Activated T-helper 17 cell treated with anti-CD3 and anti-CD28 coated beads, Interleukin-2, amount 50 U/mL, for 72 hours (primary cell): ENCODE results near the gene PPP1R12A. TPM values are rescaled to one million over a fixed set of nuclear protein-coding genes. Genes with fewer than 3 reads are reported as not detected.
"Not testable (repeated sequence)": the region's sequence is repeated elsewhere in the genome, so short reads cannot be mapped to it uniquely, and the experiment has no call there.

Experiments used
- ATAC-seq: fragments of 150-1000 bp; cut with Tn5 transposase; replicated peaks from 2 replicates; pipeline ENCODE4 v1.10.0; 2021; ENCODE audit warnings: mild to moderate bottlenecking, moderate library complexity
- H3K27ac Mint-ChIP-seq: one replicate; pipeline ENCODE4 v1.8.0; 2022; ENCODE audit warnings: mixed read lengths
- H3K27me3 Mint-ChIP-seq: one replicate; pipeline ENCODE4 v1.8.0; 2022; ENCODE audit warnings: mixed read lengths
- H3K36me3 Mint-ChIP-seq: one replicate; pipeline ENCODE4 v1.8.0; 2022; ENCODE audit warnings: low read depth, mild to moderate bottlenecking, mixed read lengths
- H3K4me1 Mint-ChIP-seq: one replicate; pipeline ENCODE4 v1.8.0; 2022; ENCODE audit warnings: mixed read lengths
- H3K4me3 Mint-ChIP-seq: one replicate; pipeline ENCODE4 v1.8.0; 2022; ENCODE audit warnings: mild to moderate bottlenecking, mixed read lengths
- H3K9me3 Mint-ChIP-seq: one replicate; pipeline ENCODE4 v1.8.0; 2022; ENCODE audit warnings: mixed read lengths
- total RNA-seq, 2 donors: library from RNA; stranded (reverse); gene quantifications; one replicate each; pipeline ENCODE4 v1.2.3, GENCODE V29; 2022

Gene PPP1R12A
- total RNA-seq, 2 donors from 2014 or later, result 90.7 to 92.5 TPM

GRCh38 chr12:79891506-79892162 lies 43.3 kb downstream of the PPP1R12A start:
- H3K4me3 Mint-ChIP-seq, result no peak overlapping the region
- no peak overlapping the region for H3K27ac Mint-ChIP-seq
- no peaks in the 10 kb centered on the region for H3K36me3 Mint-ChIP-seq
- no peaks in the 10 kb centered on the region for H3K27me3 Mint-ChIP-seq
- peaks cover 33% of the 10 kb centered on the region for H3K4me1 Mint-ChIP-seq
- ATAC-seq, result peak; percentile 54
- H3K9me3 Mint-ChIP-seq, result no peaks in the 10 kb centered on the region

- Mint-ChIP-seq H3K36me3 (no peaks in the 10 kb centered on the region), H3K4me1 (peaks cover 41% of the 10 kb centered on the region), H3K27ac (peak overlapping the region; percentile 37), H3K4me3 (no peak overlapping the region), H3K9me3 (no peaks in the 10 kb centered on the region), H3K27me3 (no peaks in the 10 kb centered on the region)
- no peak for ATAC-seq
Observed at GRCh38 chr12:79887890-79888289, 47.0 kb downstream of the PPP1R12A start.

- H3K36me3 Mint-ChIP-seq, result no peaks in the 10 kb centered on the region
- no peak overlapping the region for H3K4me3 Mint-ChIP-seq
- no peaks in the 10 kb centered on the region for H3K27me3 Mint-ChIP-seq
- no peaks in the 10 kb centered on the region for H3K9me3 Mint-ChIP-seq
- ATAC-seq, result peak; percentile 82
- H3K27ac Mint-ChIP-seq, result no peak overlapping the region
- peaks cover 48% of the 10 kb centered on the region for H3K4me1 Mint-ChIP-seq
Observed at GRCh38 chr12:79886917-79887519, 47.9 kb downstream of the PPP1R12A start.

- H3K27ac Mint-ChIP-seq, result no peak overlapping the region
- H3K27me3 Mint-ChIP-seq, result no peaks in the 10 kb centered on the region
- ATAC-seq, result no peak
- H3K4me1 Mint-ChIP-seq, result peaks cover 56% of the 10 kb centered on the region
- no peaks in the 10 kb centered on the region for H3K36me3 Mint-ChIP-seq
- no peaks in the 10 kb centered on the region for H3K9me3 Mint-ChIP-seq
- no peak overlapping the region for H3K4me3 Mint-ChIP-seq
Observed at GRCh38 chr12:79885911-79886490, 48.9 kb downstream of the PPP1R12A start.

- Mint-ChIP-seq H3K4me3 (no peak overlapping the region), H3K36me3 (no peaks in the 10 kb centered on the region), H3K9me3 (no peaks in the 10 kb centered on the region), H3K27ac (no peak overlapping the region), H3K27me3 (no peaks in the 10 kb centered on the region), H3K4me1 (peaks cover 61% of the 10 kb centered on the region)
- no peak for ATAC-seq
Observed at GRCh38 chr12:79884401-79885006, 50.4 kb downstream of the PPP1R12A start.

- Mint-ChIP-seq H3K27ac (no peak overlapping the region), H3K27me3 (no peaks in the 10 kb centered on the region), H3K4me3 (peak overlapping the region; percentile 27), H3K9me3 (no peaks in the 10 kb centered on the region), H3K4me1 (peaks cover 54% of the 10 kb centered on the region), H3K36me3 (no peaks in the 10 kb centered on the region)
- peak; percentile 83 for ATAC-seq
Observed at GRCh38 chr12:79883216-79883615, 51.7 kb downstream of the PPP1R12A start.

GRCh38 chr12:79881351-79881750 lies 53.5 kb downstream of the PPP1R12A start:
- H3K4me3 Mint-ChIP-seq, result no peak overlapping the region
- peak; percentile 50 for ATAC-seq
- H3K27me3 Mint-ChIP-seq, result no peaks in the 10 kb centered on the region
- peaks cover 46% of the 10 kb centered on the region for H3K4me1 Mint-ChIP-seq
- H3K9me3 Mint-ChIP-seq, result no peaks in the 10 kb centered on the region
- H3K27ac Mint-ChIP-seq, result no peak overlapping the region
- no peaks in the 10 kb centered on the region for H3K36me3 Mint-ChIP-seq

GRCh38 chr12:79878506-79878905 lies 56.4 kb downstream of the PPP1R12A start:
- not testable (repeated sequence) for ATAC-seq, H3K9me3 Mint-ChIP-seq, H3K4me3 Mint-ChIP-seq, H3K27me3 Mint-ChIP-seq
- Mint-ChIP-seq H3K27ac (peak overlapping the region; percentile 41), H3K36me3 (peaks cover 11% of the 10 kb centered on the region), H3K4me1 (peaks cover 54% of the 10 kb centered on the region)

GRCh38 chr12:79877246-79877645 lies 57.7 kb downstream of the PPP1R12A start:
- ATAC-seq, result no peak
- Mint-ChIP-seq H3K36me3 (peaks cover 24% of the 10 kb centered on the region), H3K4me3 (no peak overlapping the region), H3K4me1 (peaks cover 53% of the 10 kb centered on the region), H3K27ac (no peak overlapping the region), H3K9me3 (no peaks in the 10 kb centered on the region), H3K27me3 (no peaks in the 10 kb centered on the region)

- Mint-ChIP-seq H3K36me3 (peaks cover 50% of the 10 kb centered on the region), H3K4me1 (peaks cover 35% of the 10 kb centered on the region), H3K4me3 (no peak overlapping the region), H3K27ac (peak overlapping the region; percentile 4), H3K9me3 (no peaks in the 10 kb centered on the region), H3K27me3 (no peaks in the 10 kb centered on the region)
- ATAC-seq, result no peak
Observed at GRCh38 chr12:79874665-79875064, 60.2 kb downstream of the PPP1R12A start.

- H3K36me3 Mint-ChIP-seq, result peaks cover 64% of the 10 kb centered on the region
- H3K9me3 Mint-ChIP-seq, result no peaks in the 10 kb centered on the region
- no peak overlapping the region for H3K27ac Mint-ChIP-seq
- peak; percentile 16 for ATAC-seq
- no peak overlapping the region for H3K4me3 Mint-ChIP-seq
- no peaks in the 10 kb centered on the region for H3K27me3 Mint-ChIP-seq
- H3K4me1 Mint-ChIP-seq, result peaks cover 34% of the 10 kb centered on the region
Observed at GRCh38 chr12:79873201-79873600, 61.7 kb downstream of the PPP1R12A start.

GRCh38 chr12:79871621-79872020 lies 63.3 kb downstream of the PPP1R12A start:
- H3K27me3 Mint-ChIP-seq, result no peaks in the 10 kb centered on the region
- peaks cover 79% of the 10 kb centered on the region for H3K36me3 Mint-ChIP-seq
- no peak overlapping the region for H3K27ac Mint-ChIP-seq

GRCh38 chr12:79870916-79871315 lies 64.0 kb downstream of the PPP1R12A start:
- Mint-ChIP-seq H3K27ac (no peak overlapping the region), H3K27me3 (no peaks in the 10 kb centered on the region), H3K4me1 (peaks cover 30% of the 10 kb centered on the region), H3K9me3 (no peaks in the 10 kb centered on the region), H3K4me3 (no peak overlapping the region), H3K36me3 (peaks cover 86% of the 10 kb centered on the region)
- ATAC-seq, result no peak

More at GRCh38 chr12:79871621-79872020, 63.3 kb downstream of the PPP1R12A start:
- Mint-ChIP-seq H3K9me3 (no peaks in the 10 kb centered on the region), H3K4me1 (peaks cover 34% of the 10 kb centered on the region), H3K4me3 (no peak overlapping the region)
- ATAC-seq, result no peak

- ATAC-seq, result no peak
- Mint-ChIP-seq H3K27me3 (no peaks in the 10 kb centered on the region), H3K4me3 (no peak overlapping the region), H3K4me1 (peaks cover 26% of the 10 kb centered on the region), H3K9me3 (peaks cover 11% of the 10 kb centered on the region), H3K36me3 (peaks cover 71% of the 10 kb centered on the region), H3K27ac (no peak overlapping the region)
Observed at GRCh38 chr12:79859646-79860045, 75.3 kb downstream of the PPP1R12A start.

GRCh38 chr12:79858518-79858917 lies 76.4 kb downstream of the PPP1R12A start:
- Mint-ChIP-seq H3K27ac (no peak overlapping the region), H3K4me3 (no peak overlapping the region), H3K27me3 (no peaks in the 10 kb centered on the region), H3K36me3 (peaks cover 65% of the 10 kb centered on the region), H3K4me1 (peaks cover 16% of the 10 kb centered on the region), H3K9me3 (peaks cover 14% of the 10 kb centered on the region)
- no peak for ATAC-seq
